ENCODE data around the gene REV3L.

DNA sequence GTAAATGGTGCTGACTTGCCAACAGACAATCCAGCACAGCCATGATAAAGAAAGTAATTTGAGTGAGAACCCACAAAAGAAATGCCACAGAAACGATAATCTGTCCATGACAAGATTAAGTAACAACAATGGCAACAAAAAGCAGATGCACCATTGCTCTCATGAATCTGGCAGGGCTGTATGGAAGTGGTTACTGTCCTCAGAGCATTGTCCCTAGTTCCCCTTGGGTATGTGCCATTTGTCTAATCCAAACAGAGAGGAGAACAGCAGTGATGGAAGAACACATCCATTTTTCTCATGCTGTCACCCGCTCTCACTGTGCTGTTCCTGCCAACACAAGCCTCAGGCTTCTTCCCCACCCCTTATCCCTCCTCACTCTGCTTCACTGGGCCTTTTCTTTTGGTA, 65.8 kb downstream of the REV3L start:
- no peak for TF ChIP-seq EZH2 (IDR thresholded peaks at IDR 0.05; ENCODE audit: borderline replicate concordance, low read length)
- TF ChIP-seq, protein P1, sequence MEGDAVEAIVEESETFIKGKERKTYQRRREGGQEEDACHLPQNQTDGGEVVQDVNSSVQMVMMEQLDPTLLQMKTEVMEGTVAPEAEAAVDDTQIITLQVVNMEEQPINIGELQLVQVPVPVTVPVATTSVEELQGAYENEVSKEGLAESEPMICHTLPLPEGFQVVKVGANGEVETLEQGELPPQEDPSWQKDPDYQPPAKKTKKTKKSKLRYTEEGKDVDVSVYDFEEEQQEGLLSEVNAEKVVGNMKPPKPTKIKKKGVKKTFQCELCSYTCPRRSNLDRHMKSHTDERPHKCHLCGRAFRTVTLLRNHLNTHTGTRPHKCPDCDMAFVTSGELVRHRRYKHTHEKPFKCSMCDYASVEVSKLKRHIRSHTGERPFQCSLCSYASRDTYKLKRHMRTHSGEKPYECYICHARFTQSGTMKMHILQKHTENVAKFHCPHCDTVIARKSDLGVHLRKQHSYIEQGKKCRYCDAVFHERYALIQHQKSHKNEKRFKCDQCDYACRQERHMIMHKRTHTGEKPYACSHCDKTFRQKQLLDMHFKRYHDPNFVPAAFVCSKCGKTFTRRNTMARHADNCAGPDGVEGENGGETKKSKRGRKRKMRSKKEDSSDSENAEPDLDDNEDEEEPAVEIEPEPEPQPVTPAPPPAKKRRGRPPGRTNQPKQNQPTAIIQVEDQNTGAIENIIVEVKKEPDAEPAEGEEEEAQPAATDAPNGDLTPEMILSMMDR (conservative IDR thresholded peaks at IDR 0.05 in 1 of 2, IDR thresholded peaks at IDR 0.05 in 1 of 2; ENCODE audit: extremely low read depth in 1 of 2, insufficient read depth in 1 of 2, low read depth in 1 of 2, low read length in 2 of 2): no peak

Data from mammary epithelial cell (primary cell).